ENCODE measurements around the gene SLC25A46. TPM values are rescaled to one million over a fixed set of nuclear protein-coding genes. Genes with fewer than 3 reads are reported as not detected.
"Not testable (repeated sequence)": the region's sequence is repeated elsewhere in the genome, so short reads cannot be mapped to it uniquely, and the experiment has no call there.

SLC25A46 gene
- total RNA-seq, 1 donor from 2014 or later, result 37.9 TPM

DNA sequence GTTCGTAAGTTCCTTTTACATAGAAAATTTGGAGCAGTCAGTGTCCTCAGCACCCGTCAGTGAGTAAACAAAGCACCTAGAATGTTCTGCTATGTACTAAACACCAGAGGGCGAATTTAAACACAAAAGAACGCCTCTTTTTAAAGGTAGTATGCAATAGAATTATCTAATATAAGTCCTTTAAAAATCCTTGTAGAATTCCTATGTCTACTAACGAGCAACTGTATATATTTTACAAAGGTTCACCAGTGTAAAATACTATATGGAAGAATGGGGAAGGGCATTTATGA, 11.8 kb upstream of the SLC25A46 start:
- DNase-seq, result no peak
- intact Hi-C loops (cut with DNase I), result no loop called here
- H3K4me1 ChIP-seq, result peaks cover 6% of the 10 kb centered on the region
- peak overlapping the region; percentile 55 for H3K4me3 ChIP-seq
- H3K36me3 ChIP-seq, result no peaks in the 10 kb centered on the region
- no peaks in the 10 kb centered on the region for H3K9me3 ChIP-seq
- no peaks in the 10 kb centered on the region for H3K27me3 ChIP-seq (ENCODE audit: low read depth)
- TF ChIP-seq, protein P1, sequence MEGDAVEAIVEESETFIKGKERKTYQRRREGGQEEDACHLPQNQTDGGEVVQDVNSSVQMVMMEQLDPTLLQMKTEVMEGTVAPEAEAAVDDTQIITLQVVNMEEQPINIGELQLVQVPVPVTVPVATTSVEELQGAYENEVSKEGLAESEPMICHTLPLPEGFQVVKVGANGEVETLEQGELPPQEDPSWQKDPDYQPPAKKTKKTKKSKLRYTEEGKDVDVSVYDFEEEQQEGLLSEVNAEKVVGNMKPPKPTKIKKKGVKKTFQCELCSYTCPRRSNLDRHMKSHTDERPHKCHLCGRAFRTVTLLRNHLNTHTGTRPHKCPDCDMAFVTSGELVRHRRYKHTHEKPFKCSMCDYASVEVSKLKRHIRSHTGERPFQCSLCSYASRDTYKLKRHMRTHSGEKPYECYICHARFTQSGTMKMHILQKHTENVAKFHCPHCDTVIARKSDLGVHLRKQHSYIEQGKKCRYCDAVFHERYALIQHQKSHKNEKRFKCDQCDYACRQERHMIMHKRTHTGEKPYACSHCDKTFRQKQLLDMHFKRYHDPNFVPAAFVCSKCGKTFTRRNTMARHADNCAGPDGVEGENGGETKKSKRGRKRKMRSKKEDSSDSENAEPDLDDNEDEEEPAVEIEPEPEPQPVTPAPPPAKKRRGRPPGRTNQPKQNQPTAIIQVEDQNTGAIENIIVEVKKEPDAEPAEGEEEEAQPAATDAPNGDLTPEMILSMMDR (IDR thresholded peaks at IDR 0.05), result no peak
- peak; percentile 50 to 72 for ATAC-seq
- no peak overlapping the region for H3K27ac ChIP-seq

DNA sequence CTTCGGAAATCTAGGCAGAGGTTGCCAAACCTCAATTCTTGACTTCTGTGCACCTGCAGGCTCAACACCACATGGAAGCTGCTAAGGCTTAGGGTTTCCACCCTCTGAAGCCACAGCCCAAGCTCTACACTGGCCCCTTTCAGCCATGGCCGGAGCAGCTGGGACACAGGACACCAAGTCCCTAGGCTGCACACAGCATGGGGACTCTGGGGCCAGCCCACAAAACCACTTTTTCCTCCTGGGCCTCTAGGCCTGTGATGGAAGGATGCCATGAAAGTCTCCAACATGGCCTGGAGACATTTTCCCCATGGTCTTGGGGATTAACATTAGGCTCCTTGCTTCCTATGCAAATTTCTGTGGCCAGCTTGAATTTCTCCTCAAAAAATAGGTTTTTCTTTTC, 7.3 kb upstream of the SLC25A46 start:
- H3K27ac ChIP-seq; H3K4me3 ChIP-seq; ATAC-seq; H3K4me1 ChIP-seq; intact Hi-C loops (cut with DNase I); H3K9me3 ChIP-seq; H3K27me3 ChIP-seq (ENCODE audit: low read depth); DNase-seq; H3K36me3 ChIP-seq: not testable (repeated sequence)

DNA sequence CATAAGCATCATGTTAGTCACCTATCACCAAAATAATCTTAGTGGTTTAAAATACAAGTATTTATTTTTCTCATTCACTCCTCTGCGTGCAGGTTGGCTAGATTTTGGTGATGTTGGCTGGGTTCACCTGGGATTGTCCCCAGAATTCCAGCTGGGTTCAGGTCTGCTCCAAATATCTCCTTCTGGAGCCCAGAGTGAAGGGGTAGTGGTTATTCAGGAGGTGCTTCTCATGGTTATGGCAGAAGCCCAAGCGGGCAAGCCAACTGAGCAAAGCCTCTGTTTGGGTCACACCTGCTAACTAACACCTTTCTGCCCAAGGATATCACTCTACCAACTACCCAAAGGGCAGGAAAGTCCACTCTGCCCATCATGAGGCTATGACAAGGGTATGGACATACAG, 4.7 kb upstream of the SLC25A46 start:
- ATAC-seq (no peak), DNase-seq (no peak)
- intact Hi-C loops (cut with DNase I), result no loop called here
- H3K27me3 ChIP-seq (ENCODE audit: low read depth), result no peaks in the 10 kb centered on the region
- no peak overlapping the region for H3K4me3 ChIP-seq
- H3K36me3 ChIP-seq, result no peaks in the 10 kb centered on the region
- H3K4me1 ChIP-seq, result peaks cover 7% of the 10 kb centered on the region
- no peak overlapping the region for H3K27ac ChIP-seq
- TF ChIP-seq, protein P1 (IDR thresholded peaks at IDR 0.05), result no peak
- no peaks in the 10 kb centered on the region for H3K9me3 ChIP-seq

DNA sequence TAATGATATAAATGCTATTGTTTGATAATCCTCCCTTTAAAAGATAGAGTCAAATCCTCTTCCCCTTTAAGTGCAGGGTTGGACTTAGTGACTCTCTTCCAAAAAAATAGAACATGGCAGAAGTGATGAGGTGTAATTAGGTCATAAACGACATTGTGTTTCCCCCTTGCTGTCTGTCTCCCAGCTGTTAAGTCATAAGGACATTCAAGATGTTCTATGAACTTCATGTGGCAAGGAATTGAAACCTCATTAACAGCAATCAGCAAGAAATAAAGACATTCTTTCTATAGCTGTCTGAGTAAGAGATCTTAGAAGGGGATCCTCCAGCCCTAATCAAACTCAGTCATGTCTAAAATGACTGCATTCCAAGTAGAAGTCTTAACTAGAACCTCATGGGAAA, 3.3 kb upstream of the SLC25A46 start:
- intact Hi-C loops (cut with DNase I), result no loop called here
- Histone ChIP-seq H3K4me1 (peaks cover 18% of the 10 kb centered on the region), H3K9me3 (no peaks in the 10 kb centered on the region), H3K4me3 (no peak overlapping the region), H3K27ac (no peak overlapping the region), H3K36me3 (no peaks in the 10 kb centered on the region), H3K27me3 (ENCODE audit: low read depth) (no peaks in the 10 kb centered on the region)
- TF ChIP-seq, protein P1 (IDR thresholded peaks at IDR 0.05), result no peak
- DNase-seq (no peak), ATAC-seq (no peak)

DNA sequence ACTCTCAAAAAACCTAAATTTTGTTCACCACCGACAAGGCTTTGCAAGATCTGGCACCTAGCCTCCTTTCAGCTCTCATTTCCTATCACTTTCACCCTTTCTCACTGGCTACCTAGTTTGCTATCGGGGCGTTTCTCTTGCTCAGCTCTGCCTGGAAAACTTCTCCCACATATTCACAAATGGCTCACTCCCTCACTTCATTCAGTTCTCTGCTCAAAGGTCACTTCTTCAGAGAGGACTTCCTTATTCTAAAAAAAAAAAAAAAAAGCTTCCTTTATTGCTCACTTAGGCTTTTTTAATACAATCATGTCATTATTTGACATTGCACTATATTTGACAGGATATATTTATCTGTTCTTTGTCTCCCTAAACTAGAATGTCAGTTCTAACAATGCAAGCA, 2.1 kb upstream of the SLC25A46 start:
- TF ChIP-seq, protein P1 (IDR thresholded peaks at IDR 0.05), result no peak

DNA sequence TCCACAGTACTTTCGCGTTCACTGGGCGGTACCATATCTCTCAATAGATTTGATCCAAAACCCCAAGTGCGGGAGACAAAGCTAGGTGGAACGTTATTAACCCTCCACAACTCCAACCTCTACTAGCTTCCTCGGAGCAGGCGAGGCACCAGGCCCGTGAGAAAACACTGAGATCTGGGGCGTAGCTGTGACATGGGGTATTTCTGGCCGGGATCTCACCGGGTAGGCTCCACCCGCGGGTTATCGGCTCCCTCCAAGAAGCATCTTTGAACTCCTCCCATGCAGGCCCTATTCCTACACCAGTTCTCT, 350 bp upstream of the SLC25A46 start:
- Histone ChIP-seq H3K4me1 (peaks cover 19% of the 10 kb centered on the region), H3K4me3 (peak overlapping the region; percentile 82), H3K27me3 (ENCODE audit: low read depth) (no peaks in the 10 kb centered on the region), H3K27ac (peak overlapping the region; percentile 92), H3K9me3 (no peaks in the 10 kb centered on the region), H3K36me3 (no peaks in the 10 kb centered on the region)
- DNase-seq, result no peak
- TF ChIP-seq, protein P1 (IDR thresholded peaks at IDR 0.05), result no peak
- intact Hi-C loops (cut with DNase I), result no loop called here
- ATAC-seq, result peak; percentile 78 to 82

More for the DNA sequence above, 2.1 kb upstream of the SLC25A46 start:
- no peak overlapping the region for H3K4me3 ChIP-seq
- peaks cover 19% of the 10 kb centered on the region for H3K4me1 ChIP-seq
- H3K27ac ChIP-seq, result no peak overlapping the region
- DNase-seq (no peak), ATAC-seq (no peak)
- no peaks in the 10 kb centered on the region for H3K27me3 ChIP-seq (ENCODE audit: low read depth)
- intact Hi-C loops (cut with DNase I), result no loop called here
- no peaks in the 10 kb centered on the region for H3K9me3 ChIP-seq
- no peaks in the 10 kb centered on the region for H3K36me3 ChIP-seq
